KBM-7 (cell line): ENCODE data around the gene TTLL12.
"Not testable (repeated sequence)": the region's sequence is repeated elsewhere in the genome, so short reads cannot be mapped to it uniquely, and the experiment has no call there.

Source experiments
- DNase-seq: peaks from one replicate; pipeline ENCODE4 v3.0.0-alpha.2; 2015
- in situ Hi-C: fragments of 300-500 bp; cut with MboI; formaldehyde crosslinking; loops from 2 replicates; pipeline ENCODE4 v1.14.3; 2020; ENCODE audit warnings: low sequenced_read_pairs, low pct_unique_long_range_greater_than_20kb, mixed read lengths

Gene TTLL12

GRCh38 chr22:43162412-43163150 is 24.4 kb downstream of the TTLL12 start:
- DNase-seq: no peak
- in situ Hi-C loops: no loop called here

- in situ Hi-C loops: no loop called here
Observed at GRCh38 chr22:43160497-43161126, 26.3 kb downstream of the TTLL12 start.

DNA sequence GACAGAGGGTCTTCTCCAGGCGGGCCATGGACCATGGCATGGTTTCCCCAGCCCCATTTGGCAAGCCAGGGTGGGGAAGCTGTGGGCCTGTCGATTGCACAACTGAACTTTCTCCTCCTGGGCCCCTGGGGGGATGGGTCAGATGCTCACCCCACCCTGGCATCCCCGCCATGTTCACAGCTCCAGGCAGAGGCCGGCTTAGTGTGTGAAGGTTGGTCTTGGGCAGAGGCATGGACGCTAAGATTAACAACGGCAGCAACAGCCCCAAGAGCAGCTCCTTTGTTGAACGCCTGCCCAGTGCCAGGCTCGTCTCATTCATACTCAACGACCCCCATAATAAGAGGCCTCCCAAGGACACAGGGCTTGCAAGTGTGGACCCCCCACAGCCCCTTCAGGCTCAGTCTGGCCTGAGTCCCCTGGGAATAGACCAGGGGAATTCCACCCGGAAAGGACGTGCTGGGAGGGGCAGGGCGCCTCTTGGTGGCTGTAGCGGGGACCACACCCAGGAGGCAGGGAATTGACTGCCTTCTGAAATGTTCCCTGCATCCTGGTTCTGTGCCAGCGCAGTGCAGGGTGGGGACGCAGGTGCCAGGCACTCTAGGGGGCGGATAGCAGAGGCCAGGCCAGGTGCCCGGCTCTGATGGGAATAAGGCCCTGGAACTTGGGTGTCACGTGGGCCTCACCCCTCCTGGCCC is 27.3 kb downstream of the TTLL12 start:
- in situ Hi-C loops: no loop called here
- no peak for DNase-seq

More at GRCh38 chr22:43160497-43161126, 26.3 kb downstream of the TTLL12 start:
- no peak for DNase-seq

GRCh38 chr22:43158778-43159483 is 28.0 kb downstream of the TTLL12 start:
- in situ Hi-C loops: no loop called here

DNA sequence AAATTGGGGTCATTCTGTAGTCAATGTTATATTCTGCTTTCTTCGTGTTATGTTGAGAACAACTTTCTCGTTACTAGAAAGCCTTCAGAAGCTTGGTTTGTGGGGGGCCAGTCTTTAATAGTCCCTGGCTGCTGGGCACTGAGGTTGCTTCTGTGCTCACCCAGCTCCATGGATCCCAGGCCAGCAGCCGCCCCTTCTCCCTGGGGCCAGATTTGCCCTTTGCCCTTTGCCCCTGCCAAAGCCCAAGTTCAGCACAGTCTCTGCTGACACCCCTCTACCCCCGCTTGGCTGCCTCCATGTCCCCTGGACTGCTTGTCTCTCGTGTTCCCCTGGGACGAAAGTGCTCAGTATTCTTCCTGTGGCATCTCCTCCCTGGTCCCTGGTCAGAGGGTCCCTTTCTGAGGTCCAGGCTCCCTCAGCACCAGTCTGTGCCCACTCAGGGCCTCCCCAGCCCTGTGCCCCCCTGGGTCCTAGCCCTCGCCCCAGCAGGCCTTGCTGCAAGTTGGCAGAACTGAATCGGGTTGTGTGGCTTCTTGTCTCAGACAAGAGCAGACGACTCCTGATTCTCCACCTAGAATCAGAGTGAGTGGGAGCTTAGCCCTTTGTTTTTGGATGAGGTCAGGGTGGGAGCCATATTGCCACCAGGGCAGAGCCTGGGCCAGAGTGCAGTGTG is 28.9 kb downstream of the TTLL12 start:
- in situ Hi-C loops: no loop called here
- DNase-seq: no peak

More at GRCh38 chr22:43158778-43159483, 28.0 kb downstream of the TTLL12 start:
- no peak for DNase-seq

GRCh38 chr22:43156413-43156812 is 30.5 kb downstream of the TTLL12 start:
- in situ Hi-C loops: no loop called here

DNA sequence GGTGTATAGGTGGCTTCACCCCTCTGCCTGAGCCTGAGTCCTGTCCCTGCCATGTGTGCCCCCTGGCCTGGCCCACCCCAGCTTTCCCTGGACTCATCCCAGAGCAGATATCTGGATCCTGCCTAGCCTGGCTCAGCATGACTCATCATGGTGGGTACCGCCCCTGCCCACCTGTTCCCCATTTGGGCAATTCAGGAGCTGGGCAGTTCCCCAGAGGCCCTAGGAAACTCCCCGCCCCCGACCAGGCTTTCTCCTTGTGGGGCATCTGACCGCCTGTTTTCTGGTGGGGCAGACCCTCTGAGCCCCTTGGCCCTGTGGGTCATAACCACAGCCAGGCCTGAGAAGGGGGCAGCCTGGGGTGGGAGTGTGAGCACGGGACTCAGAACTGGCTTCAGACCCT is 31.1 kb downstream of the TTLL12 start:
- in situ Hi-C loops: no loop called here
- DNase-seq: no peak

More at GRCh38 chr22:43156413-43156812, 30.5 kb downstream of the TTLL12 start:
- no peak for DNase-seq

GRCh38 chr22:43154887-43155536 is 31.9 kb downstream of the TTLL12 start:
- no peak for DNase-seq
- in situ Hi-C loops: no loop called here

DNA sequence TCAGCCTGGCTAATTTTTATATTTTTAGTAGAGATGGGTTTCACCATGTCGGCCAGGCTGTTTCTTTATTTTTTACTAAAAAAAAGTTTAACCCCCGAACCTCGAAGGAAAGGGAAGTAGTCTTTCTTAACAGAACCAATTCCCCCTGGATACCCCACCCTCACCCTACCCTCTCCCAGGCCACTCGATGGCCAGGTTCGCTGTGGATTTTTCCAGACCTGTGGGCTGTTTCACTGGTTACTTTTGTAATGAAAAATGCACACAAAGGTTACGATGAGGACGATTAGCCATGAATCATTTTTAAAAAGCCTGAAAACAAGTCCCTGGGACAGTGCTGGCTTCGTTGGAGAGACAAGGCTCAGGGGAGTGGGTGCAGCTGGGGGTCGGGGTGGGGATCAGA is 33.0 kb downstream of the TTLL12 start:
- in situ Hi-C loops: no loop called here
- no peak for DNase-seq

DNA sequence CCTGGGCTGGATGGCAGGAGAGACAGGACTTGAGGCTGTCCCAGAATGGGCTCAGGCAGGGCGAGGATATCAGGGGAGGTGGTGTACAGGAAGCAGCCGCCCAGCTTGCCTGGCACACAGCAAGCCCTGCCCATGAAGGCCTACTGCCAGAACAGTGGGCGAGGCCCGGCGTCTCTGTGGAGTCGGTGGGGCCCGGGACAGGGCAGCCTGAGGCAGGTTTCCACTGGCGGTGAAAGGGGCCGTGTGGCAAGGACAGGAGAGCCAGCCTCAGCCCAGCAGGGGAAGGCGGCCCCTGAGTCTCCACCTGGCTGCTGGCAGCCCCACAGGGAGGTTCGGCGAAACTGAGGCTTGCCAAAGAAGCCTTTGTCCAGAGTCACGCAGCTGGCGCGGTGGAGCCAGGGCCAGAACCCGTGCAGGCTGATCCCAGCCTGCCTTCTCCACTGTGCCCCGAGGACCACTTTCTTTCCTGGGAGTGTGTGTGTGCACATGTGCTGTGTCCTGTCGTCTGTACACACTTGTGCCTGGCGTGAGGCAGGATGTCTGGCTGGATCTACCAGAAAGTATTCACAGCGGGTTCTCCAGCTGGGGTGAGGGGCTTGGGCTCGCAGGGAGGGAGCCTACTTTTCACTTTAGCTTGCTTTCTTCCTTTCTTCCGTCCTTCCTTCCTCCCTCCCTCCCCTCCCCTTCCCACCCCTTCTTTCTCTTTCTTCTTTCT is 34.4 kb downstream of the TTLL12 start:
- peak; percentile 38 for DNase-seq

DNA sequence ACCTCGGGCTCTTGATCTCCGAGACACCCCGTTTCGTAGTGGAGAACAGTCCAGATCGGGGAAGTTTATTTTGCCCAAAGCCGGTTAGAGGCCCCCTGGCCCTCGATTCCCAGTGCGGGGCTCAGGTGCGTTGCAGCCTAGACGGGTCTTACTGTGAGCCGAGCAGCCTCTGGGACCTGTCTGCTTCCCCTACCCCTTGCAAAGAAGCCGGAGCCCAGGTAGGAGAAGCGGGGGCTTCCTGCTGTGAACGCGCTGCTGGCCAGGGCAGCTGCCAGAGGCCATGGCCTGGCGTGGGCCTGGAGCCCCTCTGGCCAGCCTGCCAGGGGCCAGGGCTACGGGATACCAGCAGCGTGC is 35.0 kb downstream of the TTLL12 start:
- peak; percentile 32 for DNase-seq
- in situ Hi-C loops: no loop called here

More for the DNA sequence above, 34.4 kb downstream of the TTLL12 start:
- in situ Hi-C loops: no loop called here

GRCh38 chr22:43151251-43152002 is 35.5 kb downstream of the TTLL12 start, which contains the start of gene TSPO:
TSPO (plus strand) TSS chr22:43151559; CDS start chr22:43159239, 7,680 bp downstream.
- in situ Hi-C loops: no loop called here
- DNase-seq: peak; percentile 37

GRCh38 chr22:43150731-43151206 is 36.2 kb downstream of the TTLL12 start:
- no peak for DNase-seq
- in situ Hi-C loops: no loop called here

GRCh38 chr22:43148581-43148980 is 38.4 kb downstream of the TTLL12 start:
- no peak for DNase-seq
- in situ Hi-C loops: no loop called here

DNA sequence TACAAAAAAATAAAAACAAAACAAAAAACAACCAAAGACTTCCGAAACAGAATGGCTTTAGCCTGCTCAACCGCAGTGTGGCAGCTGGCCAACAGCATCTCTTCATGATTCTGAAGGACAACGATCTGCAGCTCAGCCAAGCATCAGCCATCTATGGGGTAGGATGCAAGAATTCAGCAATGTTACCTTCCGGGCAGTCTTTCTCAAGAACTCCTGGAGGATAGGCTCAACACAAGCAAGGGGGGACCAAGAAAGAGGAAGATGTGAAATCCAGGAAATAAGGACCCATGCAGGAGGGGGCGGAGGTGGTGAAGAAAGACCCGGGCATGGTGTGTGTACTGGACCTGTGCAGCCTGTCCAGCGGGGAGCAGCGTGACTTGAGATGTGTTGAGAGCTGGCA is 39.1 kb downstream of the TTLL12 start:
- in situ Hi-C loops: no loop called here
- DNase-seq: peak; percentile 69

DNA sequence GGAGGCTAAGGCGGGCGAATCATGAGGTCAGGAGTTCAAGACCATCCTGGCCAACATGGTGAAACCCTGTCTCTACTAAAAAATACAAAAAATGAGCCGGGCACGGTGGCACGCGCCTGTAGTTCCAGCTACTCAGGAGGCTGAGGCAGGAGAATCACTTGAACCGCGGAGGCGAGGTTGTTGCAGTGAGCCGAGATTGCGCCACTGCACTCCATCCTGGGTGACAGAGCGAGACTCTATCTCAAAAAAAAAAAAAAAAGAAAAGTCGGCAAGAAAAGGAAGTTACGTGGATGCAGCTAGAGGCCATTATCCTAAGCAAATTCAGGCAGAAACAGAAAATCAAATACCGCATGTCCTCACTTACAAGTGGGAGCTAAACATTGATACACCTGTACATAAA is 40.6 kb downstream of the TTLL12 start:
- DNase-seq, in situ Hi-C loops: not testable (repeated sequence)

DNA sequence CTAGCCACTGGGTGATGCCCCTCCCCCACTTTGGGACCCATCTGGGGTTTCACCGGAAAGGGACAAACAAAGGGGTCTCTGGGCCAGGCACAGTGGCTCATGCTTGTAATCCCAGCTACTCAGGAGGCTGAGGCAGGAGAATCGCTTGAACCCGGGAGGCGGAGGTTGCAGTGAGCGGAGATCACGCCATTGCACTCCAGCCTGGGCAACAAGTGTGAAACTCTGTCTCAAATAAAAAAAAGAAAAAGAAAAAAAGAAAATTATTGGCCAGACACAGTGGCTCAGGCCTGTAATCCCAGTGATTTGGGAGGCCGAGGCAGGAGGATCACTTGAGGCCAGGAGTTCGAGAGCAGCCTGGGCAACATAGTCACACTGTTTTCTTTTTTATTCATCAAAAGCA is 41.6 kb downstream of the TTLL12 start:
- in situ Hi-C loops, DNase-seq: not testable (repeated sequence)
